NCI-H2107 treated with DMSO at 0.1 percent for 48 hours (cell line): ENCODE results near the gene DDC.
"Not testable (repeated sequence)": the region's sequence is repeated elsewhere in the genome, so short reads cannot be mapped to it uniquely, and the experiment has no call there.

Experiments used
- DNase-seq: peaks from one replicate; lab custom pipeline; 2025; ENCODE audit not compliant: unreplicated experiment; lab: John Stamatoyannopoulos, UW

The DDC gene

GRCh38 chr7:50556247-50556991, 8.8 kb downstream of the DDC start:
- DNase-seq, result no peak

- no peak for DNase-seq
These were observed 9.5 kb downstream of the DDC start for GRCh38 chr7:50555594-50556140.

GRCh38 chr7:50554431-50555322, 10.5 kb downstream of the DDC start:
- no peak for DNase-seq

GRCh38 chr7:50553973-50554372, 11.2 kb downstream of the DDC start:
- DNase-seq, result no peak

- DNase-seq, result no peak
These were observed 12.3 kb downstream of the DDC start for GRCh38 chr7:50552921-50553320.

- DNase-seq, result peak; percentile 99
These were observed 13.1 kb downstream of the DDC start for GRCh38 chr7:50552139-50552538.

GRCh38 chr7:50545613-50546012, 19.6 kb downstream of the DDC start:
- DNase-seq, result not testable (repeated sequence)

- no peak for DNase-seq
These were observed 20.2 kb downstream of the DDC start for GRCh38 chr7:50544992-50545391.

GRCh38 chr7:50543776-50544442, 21.3 kb downstream of the DDC start:
- no peak for DNase-seq

- no peak for DNase-seq
These were observed 23.1 kb downstream of the DDC start for GRCh38 chr7:50542132-50542531.

GRCh38 chr7:50540785-50541579, 24.2 kb downstream of the DDC start:
- no peak for DNase-seq

- no peak for DNase-seq
These were observed 25.5 kb downstream of the DDC start for GRCh38 chr7:50539725-50540124.

- no peak for DNase-seq
These were observed 26.7 kb downstream of the DDC start for GRCh38 chr7:50538478-50538877.

- DNase-seq, result no peak
These were observed 27.8 kb downstream of the DDC start for GRCh38 chr7:50537417-50537816.

GRCh38 chr7:50535291-50535711, 29.9 kb downstream of the DDC start:
- not testable (repeated sequence) for DNase-seq

- DNase-seq, result no peak
These were observed 30.4 kb downstream of the DDC start for GRCh38 chr7:50534690-50535290.

GRCh38 chr7:50533866-50534265, 31.3 kb downstream of the DDC start:
- no peak for DNase-seq

- peak; percentile 94 for DNase-seq
These were observed 33.3 kb downstream of the DDC start for GRCh38 chr7:50531928-50532327.

- DNase-seq, result peak; percentile 94
These were observed 33.7 kb downstream of the DDC start for GRCh38 chr7:50531401-50531911.

GRCh38 chr7:50530766-50531165, 34.4 kb downstream of the DDC start:
- DNase-seq, result no peak
